HG02938 (cell line): ENCODE data around the gene STRAP.

Experiments used
- ATAC-seq: cut with Tn5 transposase; IDR thresholded peaks from one replicate; pipeline ENCODE4 v1.9.1; 2021; ENCODE audit warnings: mild to moderate bottlenecking, moderate library complexity; ENCODE audit not compliant: unreplicated experiment

The STRAP gene

GRCh38 chr12:15882118-15882971 lies at the start of gene STRAP:
TSS of gene STRAP (plus strand) at chr12:15882387. CDS start at chr12:15882708, 321 bp downstream.
- ATAC-seq = peak; percentile 97

- no peak for ATAC-seq
These were observed 47.6 kb upstream of the STRAP start for GRCh38 chr12:15834575-15834974.

- no peak for ATAC-seq
These were observed 44.9 kb upstream of the STRAP start for GRCh38 chr12:15837141-15837790.

GRCh38 chr12:15839041-15839440 lies 43.1 kb upstream of the STRAP start:
- no peak for ATAC-seq

- ATAC-seq = no peak
These were observed 42.5 kb upstream of the STRAP start for GRCh38 chr12:15839682-15840081.

GRCh38 chr12:15842108-15842507 lies 40.1 kb upstream of the STRAP start:
- ATAC-seq = no peak

GRCh38 chr12:15846887-15847286 lies 35.3 kb upstream of the STRAP start:
- ATAC-seq = no peak

GRCh38 chr12:15848606-15849005 lies 33.6 kb upstream of the STRAP start:
- ATAC-seq = no peak

GRCh38 chr12:15851045-15851620 lies 31.1 kb upstream of the STRAP start:
- ATAC-seq = no peak

GRCh38 chr12:15851919-15852318 lies 30.3 kb upstream of the STRAP start:
- no peak for ATAC-seq

- ATAC-seq = no peak
These were observed 29.8 kb upstream of the STRAP start for GRCh38 chr12:15852383-15852782.

GRCh38 chr12:15853877-15854276 lies 28.3 kb upstream of the STRAP start:
- no peak for ATAC-seq

- ATAC-seq = no peak
These were observed 27.3 kb upstream of the STRAP start for GRCh38 chr12:15854916-15855315.

- ATAC-seq = no peak
These were observed 26.5 kb upstream of the STRAP start for GRCh38 chr12:15855646-15856045.

- no peak for ATAC-seq
These were observed 25.8 kb upstream of the STRAP start for GRCh38 chr12:15856097-15856982.

GRCh38 chr12:15858353-15858752 lies 23.8 kb upstream of the STRAP start:
- no peak for ATAC-seq

- no peak for ATAC-seq
These were observed 23.1 kb upstream of the STRAP start for GRCh38 chr12:15859116-15859515.

- ATAC-seq = no peak
These were observed 20.8 kb upstream of the STRAP start for GRCh38 chr12:15861404-15861803.

GRCh38 chr12:15862840-15863239 lies 19.3 kb upstream of the STRAP start:
- ATAC-seq = no peak

- no peak for ATAC-seq
These were observed 18.8 kb upstream of the STRAP start for GRCh38 chr12:15863372-15863771.

- ATAC-seq = peak; percentile 94
These were observed 18.2 kb upstream of the STRAP start for GRCh38 chr12:15863984-15864383.
